Panc1 (cell line): ENCODE results near the gene FMN2. TPM values are rescaled to one million over a fixed set of nuclear protein-coding genes. Genes with fewer than 3 reads are reported as not detected.

ENCODE experiments used
- ATAC-seq: fragments of 200-7000 bp; cut with Tn5 transposase; 2 replicates; pipeline ENCODE4 v1.9.1; 2020; ENCODE audit warnings: mild to moderate bottlenecking, moderate library complexity
- BruUV-seq: library from RNA; stranded (reverse); fragments of 400-500 nt; replicated peaks from 2 replicates; lab custom pipeline; 2021; lab: Mats Ljungman, UMichigan
- CTCF ChIA-PET: fragments of 300-600 bp; sonication (Branson Sonifier 250); formaldehyde crosslinking; loops from one replicate; lab custom pipeline; 2022; ENCODE audit warnings: antibody characterized with exemption; lab: Charles Lee
- POLR2A ChIA-PET: fragments of 300-600 bp; sonication (Branson Sonifier 250); formaldehyde crosslinking; loops from one replicate; lab custom pipeline; 2022; ENCODE audit warnings: antibody characterized with exemption; lab: Charles Lee
- DNase-seq: peaks from one replicate; pipeline ENCODE4 v3.0.0-alpha.2; 2010; ENCODE audit warnings: low read depth, low spot score
- H3K27ac ChIP-seq: 2 replicates; pipeline ENCODE4 v1.5.1; 2011; ENCODE audit warnings: mild to moderate bottlenecking, low read length, inconsistent platforms
- H3K27me3 ChIP-seq: fragments of 200-500 bp; sonication (Bioruptor generic); 2 replicates; pipeline ENCODE4 v1.6.0; 2014; ENCODE audit warnings: low read length, inconsistent platforms; ENCODE audit not compliant: control insufficient read depth, insufficient read depth
- H3K36me3 ChIP-seq: fragments of 200-500 bp; sonication (Bioruptor generic); 2 replicates; pipeline ENCODE4 v1.5.1; 2014; ENCODE audit warnings: inconsistent platforms, mild to moderate bottlenecking, low read length, moderate library complexity; ENCODE audit not compliant: control insufficient read depth, insufficient read depth
- H3K4me1 ChIP-seq: 2 replicates; pipeline ENCODE4 v1.5.1; 2011; ENCODE audit warnings: inconsistent platforms, mild to moderate bottlenecking, low read length, moderate library complexity; ENCODE audit not compliant: control insufficient read depth, insufficient read depth
- H3K4me3 ChIP-seq, 2 experiments: 2 replicates each; pipeline ENCODE4 v1.5.1; 2011 to 2012; ENCODE audit warnings: low read depth in 2 of 2, low read length in 2 of 2, mild to moderate bottlenecking in 2 of 2, inconsistent platforms in 1 of 2, moderate library complexity in 1 of 2
- H3K9me3 ChIP-seq: fragments of 200-500 bp; sonication (Bioruptor generic); 2 replicates; pipeline ENCODE4 v1.5.1; 2014; ENCODE audit warnings: low read depth, mild to moderate bottlenecking, inconsistent platforms, low read length, moderate library complexity; ENCODE audit not compliant: control insufficient read depth, insufficient read depth
- POLR2AphosphoS5 ChIP-seq: IDR thresholded peaks from 2 replicates; pipeline ENCODE4 v1.6.1; 2012; ENCODE audit warnings: mild to moderate bottlenecking, low read depth, low read length, moderate library complexity
- REST ChIP-seq, 2 experiments: IDR thresholded peaks; 2 replicates each; pipeline ENCODE4 v1.6.1; 2011 to 2012; ENCODE audit warnings: low read depth in 2 of 2, control low read depth in 1 of 2, low read length in 1 of 2, mild to moderate bottlenecking in 1 of 2, moderate library complexity in 1 of 2; ENCODE audit not compliant: insufficient read depth in 1 of 2
- SIN3A ChIP-seq: IDR thresholded peaks from 2 replicates; pipeline ENCODE4 v1.6.1; 2012; ENCODE audit warnings: low read depth, mild to moderate bottlenecking, low read length, moderate library complexity, borderline replicate concordance; ENCODE audit not compliant: insufficient read depth
- TCF7L2 ChIP-seq: IDR thresholded peaks from 2 replicates; pipeline ENCODE4 v1.6.1; 2011; ENCODE audit warnings: mild to moderate bottlenecking, low read depth, low read length, inconsistent platforms
- in situ Hi-C: cut with HindIII; loops from 2 replicates; pipeline ENCODE4 v1.10.0; 2016; ENCODE audit warnings: low sequenced_read_pairs, low pct_unique_long_range_greater_than_20kb
- intact Hi-C: fragments of 100-400 bp; cut with micrococcal nuclease; formaldehyde crosslinking; loops from one replicate; pipeline ENCODE4 v1.10.0; 2022; ENCODE audit not compliant: unreplicated experiment
- total RNA-seq: library from RNA; stranded (reverse); gene quantifications from one replicate; pipeline ENCODE4 v1.2.1, GENCODE V29; 2021; ENCODE audit not compliant: unreplicated experiment
- TF ChIP-seq, protein P1 (sequence below): fragments of 450-650 bp; IDR thresholded peaks from 2 replicates; pipeline ENCODE4 v1.5.1; 2017; ENCODE audit warnings: mild to moderate bottlenecking

FMN2 gene
- total RNA-seq, 1 experiment from 2014 or later: 1.9 TPM

DNA sequence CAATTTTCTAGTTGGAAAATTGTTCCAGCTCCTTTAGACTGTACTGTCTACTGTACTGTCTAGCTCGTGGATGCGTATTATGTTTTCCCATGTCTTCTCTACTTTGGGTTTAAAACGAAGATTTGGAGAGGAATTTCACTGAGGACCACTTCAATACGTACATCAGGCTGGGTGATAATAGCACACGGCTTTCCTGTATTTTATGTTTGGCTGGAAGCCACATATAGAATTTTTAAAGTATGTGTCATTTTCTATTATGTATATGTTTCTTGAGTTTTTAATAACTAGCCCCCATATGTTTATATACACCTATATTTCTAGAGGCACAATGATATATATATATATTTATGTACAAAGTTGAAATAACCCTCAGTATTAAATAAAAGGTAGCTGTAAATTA lies 293.9 kb downstream of the FMN2 start:
- H3K4me1 ChIP-seq: no peaks in the 10 kb centered on the region
- POLR2A ChIA-PET: no interaction called here
- no peaks in the 10 kb centered on the region for H3K9me3 ChIP-seq
- no peak for TF ChIP-seq TCF7L2
- no peak for TF ChIP-seq REST (IDR thresholded peaks at IDR 0.05; ENCODE audit: insufficient read depth in 1 of 2, low read depth in 2 of 2, low read length in 1 of 2)
- no peak for TF ChIP-seq POLR2AphosphoS5
- no peak for TF ChIP-seq SIN3A
- TF ChIP-seq, protein P1, sequence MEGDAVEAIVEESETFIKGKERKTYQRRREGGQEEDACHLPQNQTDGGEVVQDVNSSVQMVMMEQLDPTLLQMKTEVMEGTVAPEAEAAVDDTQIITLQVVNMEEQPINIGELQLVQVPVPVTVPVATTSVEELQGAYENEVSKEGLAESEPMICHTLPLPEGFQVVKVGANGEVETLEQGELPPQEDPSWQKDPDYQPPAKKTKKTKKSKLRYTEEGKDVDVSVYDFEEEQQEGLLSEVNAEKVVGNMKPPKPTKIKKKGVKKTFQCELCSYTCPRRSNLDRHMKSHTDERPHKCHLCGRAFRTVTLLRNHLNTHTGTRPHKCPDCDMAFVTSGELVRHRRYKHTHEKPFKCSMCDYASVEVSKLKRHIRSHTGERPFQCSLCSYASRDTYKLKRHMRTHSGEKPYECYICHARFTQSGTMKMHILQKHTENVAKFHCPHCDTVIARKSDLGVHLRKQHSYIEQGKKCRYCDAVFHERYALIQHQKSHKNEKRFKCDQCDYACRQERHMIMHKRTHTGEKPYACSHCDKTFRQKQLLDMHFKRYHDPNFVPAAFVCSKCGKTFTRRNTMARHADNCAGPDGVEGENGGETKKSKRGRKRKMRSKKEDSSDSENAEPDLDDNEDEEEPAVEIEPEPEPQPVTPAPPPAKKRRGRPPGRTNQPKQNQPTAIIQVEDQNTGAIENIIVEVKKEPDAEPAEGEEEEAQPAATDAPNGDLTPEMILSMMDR: no peak
- BruUV-seq: no TSS peak
- DNase-seq (no peak), ATAC-seq (no peak)
- in situ Hi-C loops: no loop called here
- intact Hi-C loops: no loop called here
- no peak overlapping the region for H3K4me3 ChIP-seq
- H3K27me3 ChIP-seq: no peaks in the 10 kb centered on the region
- no peak overlapping the region for H3K27ac ChIP-seq
- H3K36me3 ChIP-seq: no peaks in the 10 kb centered on the region
- CTCF ChIA-PET: no interaction called here

- in situ Hi-C loops: no loop called here
- CTCF ChIA-PET: no interaction called here
- no peak for TF ChIP-seq REST (IDR thresholded peaks at IDR 0.05; ENCODE audit: insufficient read depth in 1 of 2, low read depth in 2 of 2, low read length in 1 of 2)
- no peak for TF ChIP-seq TCF7L2
- no peak for TF ChIP-seq SIN3A
- TF ChIP-seq, protein P1: no peak
- no peak for TF ChIP-seq POLR2AphosphoS5
Observed at GRCh38 chr1:240385985-240386978, 294.6 kb downstream of the FMN2 start.

More at GRCh38 chr1:240385985-240386978, 294.6 kb downstream of the FMN2 start:
- POLR2A ChIA-PET: no interaction called here
- ATAC-seq (no peak), DNase-seq (no peak)
- H3K27me3 ChIP-seq: no peaks in the 10 kb centered on the region
- no TSS peak for BruUV-seq
- H3K27ac ChIP-seq: no peak overlapping the region
- intact Hi-C loops: no loop called here
- H3K9me3 ChIP-seq: no peaks in the 10 kb centered on the region
- H3K36me3 ChIP-seq: no peaks in the 10 kb centered on the region
- H3K4me1 ChIP-seq: no peaks in the 10 kb centered on the region
- H3K4me3 ChIP-seq: no peak overlapping the region
